ENCODE measurements around the gene KANK3. TPM values are rescaled to one million over a fixed set of nuclear protein-coding genes. Genes with fewer than 3 reads are reported as not detected.
A peak's percentile ranks its signal among the peaks of the same experiment; 100 is the strongest.
"Not testable (repeated sequence)": the region's sequence is repeated elsewhere in the genome, so short reads cannot be mapped to it uniquely, and the experiment has no call there.

Gene KANK3
- total RNA-seq, 4 donors from 2014 or later: 7.1 to 16.0 (median 13.7) TPM

- in situ Hi-C loops (cut with MboI; ENCODE audit: low sequenced_read_pairs in 4 of 4): no loop called here
- no peaks in the 10 kb centered on the region for H3K9me3 ChIP-seq
- intact Hi-C loops (cut with DNase I; ENCODE audit: low total_unique reads): loop anchor here (1.0 to 10.0 kb wide), 4 partner anchors 13 to 513 kb away; partner anchors contain the start of genes CD320, MBD3L1, RAB11B and ZNF558
- no peaks in the 10 kb centered on the region for H3K27me3 ChIP-seq
- H3K4me3 ChIP-seq: peak within 1 kb of the TSS; percentile 88 to 99 (median 94)
- H3K36me3 ChIP-seq: peaks cover 0 to 14% of the 10 kb centered on the region in 2 donors
- TF ChIP-seq, protein P1, sequence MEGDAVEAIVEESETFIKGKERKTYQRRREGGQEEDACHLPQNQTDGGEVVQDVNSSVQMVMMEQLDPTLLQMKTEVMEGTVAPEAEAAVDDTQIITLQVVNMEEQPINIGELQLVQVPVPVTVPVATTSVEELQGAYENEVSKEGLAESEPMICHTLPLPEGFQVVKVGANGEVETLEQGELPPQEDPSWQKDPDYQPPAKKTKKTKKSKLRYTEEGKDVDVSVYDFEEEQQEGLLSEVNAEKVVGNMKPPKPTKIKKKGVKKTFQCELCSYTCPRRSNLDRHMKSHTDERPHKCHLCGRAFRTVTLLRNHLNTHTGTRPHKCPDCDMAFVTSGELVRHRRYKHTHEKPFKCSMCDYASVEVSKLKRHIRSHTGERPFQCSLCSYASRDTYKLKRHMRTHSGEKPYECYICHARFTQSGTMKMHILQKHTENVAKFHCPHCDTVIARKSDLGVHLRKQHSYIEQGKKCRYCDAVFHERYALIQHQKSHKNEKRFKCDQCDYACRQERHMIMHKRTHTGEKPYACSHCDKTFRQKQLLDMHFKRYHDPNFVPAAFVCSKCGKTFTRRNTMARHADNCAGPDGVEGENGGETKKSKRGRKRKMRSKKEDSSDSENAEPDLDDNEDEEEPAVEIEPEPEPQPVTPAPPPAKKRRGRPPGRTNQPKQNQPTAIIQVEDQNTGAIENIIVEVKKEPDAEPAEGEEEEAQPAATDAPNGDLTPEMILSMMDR (IDR thresholded peaks at IDR 0.05 in 4 of 5, conservative IDR thresholded peaks at IDR 0.05 in 1 of 5): peak; percentile 27 to 61 (median 52)
- TF ChIP-seq POLR2A (IDR thresholded peaks at IDR 0.05): peak; percentile 88 to 94
- ATAC-seq (peak; percentile 94 to 97), DNase-seq (peak; percentile 94 to 96)
- peaks cover 23 to 30% of the 10 kb centered on the region in 2 donors for H3K4me1 ChIP-seq
- H3K27ac ChIP-seq: peak within 1 kb of the TSS; percentile 93 to 99 (median 94)
Measured at GRCh38 chr19:8321067-8321985, 21.7 kb downstream of the KANK3 start, which contains the start of the genes NDUFA7 and RPS28. TSS of gene NDUFA7 (minus strand) at chr19:8321375. CDS start at chr19:8321358, 17 bp downstream. TSS of gene RPS28 (plus strand) at chr19:8321496. CDS start at chr19:8321531, 35 bp downstream.

GRCh38 chr19:8320564-8321066 is 22.4 kb downstream of the KANK3 start:
- Histone ChIP-seq H3K9me3 (no peaks in the 10 kb centered on the region), H3K27me3 (no peaks in the 10 kb centered on the region), H3K36me3 (peaks cover 0 to 20% of the 10 kb centered on the region in 2 donors), H3K27ac (peak overlapping the region; percentile 93 to 99 (median 94)), H3K4me3 (peak overlapping the region; percentile 88 to 99 (median 94)), H3K4me1 (peaks cover 23 to 30% of the 10 kb centered on the region in 2 donors)
- intact Hi-C loops (cut with DNase I; ENCODE audit: low total_unique reads): loop anchor here (1.0 to 10.0 kb wide), 4 partner anchors 12 to 514 kb away; partner anchors contain the start of genes CD320, MBD3L1, RAB11B and ZNF558
- in situ Hi-C loops (cut with MboI; ENCODE audit: low sequenced_read_pairs in 4 of 4): no loop called here
- TF ChIP-seq, protein P1 (IDR thresholded peaks at IDR 0.05 in 4 of 5, conservative IDR thresholded peaks at IDR 0.05 in 1 of 5): no peak
- no peak for TF ChIP-seq POLR2A (IDR thresholded peaks at IDR 0.05)
- DNase-seq (no peak), ATAC-seq (peak; percentile 18)

DNA sequence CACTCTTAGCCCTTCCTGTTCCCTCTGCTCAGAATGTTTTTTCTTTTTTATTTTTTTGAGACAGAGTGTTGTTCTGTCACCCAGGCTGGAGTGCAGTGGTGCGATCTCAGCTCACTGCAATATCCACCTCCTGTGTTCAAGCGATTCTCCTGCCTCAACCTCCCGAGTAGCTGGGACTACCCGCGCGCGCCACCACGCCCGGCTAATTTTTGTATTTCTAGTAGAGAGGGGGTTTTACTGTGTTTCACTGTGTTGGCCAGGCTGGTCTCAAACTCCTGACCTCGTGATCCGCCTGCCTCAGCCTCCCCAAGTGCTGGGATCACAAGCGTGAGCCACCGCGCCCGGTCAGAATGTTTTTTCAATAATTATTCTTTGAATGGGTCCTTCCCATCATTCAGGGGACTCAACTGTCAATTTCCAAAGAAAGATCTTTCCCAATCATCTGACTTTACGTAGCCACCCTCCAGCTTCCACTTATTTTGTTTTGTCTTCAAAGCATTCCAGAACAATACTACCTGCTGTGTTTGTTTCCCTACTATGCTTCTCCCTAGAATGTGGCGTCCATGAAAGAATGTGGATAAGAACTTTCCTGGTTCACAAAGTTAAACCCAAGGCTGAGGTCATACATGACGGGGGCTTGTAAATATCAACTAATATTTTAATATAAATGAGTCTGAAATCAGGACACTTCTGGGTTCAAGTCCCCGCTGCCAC is 23.1 kb downstream of the KANK3 start:
- H3K4me3 ChIP-seq: peak overlapping the region; percentile 88 to 99 (median 94)
- in situ Hi-C loops (cut with MboI; ENCODE audit: low sequenced_read_pairs in 4 of 4) (no loop called here), intact Hi-C loops (cut with DNase I; ENCODE audit: low total_unique reads) (loop anchor here (2.0 to 10.0 kb wide), 2 partner anchors 51 to 515 kb away; partner anchors contain the start of genes MBD3L1 and ZNF558)
- DNase-seq: no peak
- no peaks in the 10 kb centered on the region for H3K9me3 ChIP-seq
- ATAC-seq: no peak
- peak overlapping the region; percentile 93 to 99 (median 94) for H3K27ac ChIP-seq
- H3K27me3 ChIP-seq: no peaks in the 10 kb centered on the region
- H3K4me1 ChIP-seq: peaks cover 23 to 30% of the 10 kb centered on the region in 2 donors
- TF ChIP-seq POLR2A (IDR thresholded peaks at IDR 0.05): no peak
- TF ChIP-seq, protein P1 (IDR thresholded peaks at IDR 0.05 in 4 of 5, conservative IDR thresholded peaks at IDR 0.05 in 1 of 5): no peak
- H3K36me3 ChIP-seq: peaks cover 0 to 26% of the 10 kb centered on the region in 2 donors

GRCh38 chr19:8318835-8319234 is 24.2 kb downstream of the KANK3 start:
- in situ Hi-C loops (cut with MboI; ENCODE audit: low sequenced_read_pairs in 4 of 4); ATAC-seq; H3K4me3 ChIP-seq; H3K27me3 ChIP-seq; DNase-seq; H3K9me3 ChIP-seq; H3K27ac ChIP-seq; intact Hi-C loops (cut with DNase I; ENCODE audit: low total_unique reads): not testable (repeated sequence)
- Histone ChIP-seq H3K36me3 (peaks cover 0 to 37% of the 10 kb centered on the region in 2 donors), H3K4me1 (peaks cover 23 to 30% of the 10 kb centered on the region in 2 donors)
